Germinal center (tissue), 1 donor: ENCODE measurements around the gene FOXC1.

Experiments used
- DNase-seq: peaks from one replicate; pipeline ENCODE4 v3.0.0; 2012; ENCODE audit warnings: mixed read lengths, low spot score

The FOXC1 gene

DNA sequence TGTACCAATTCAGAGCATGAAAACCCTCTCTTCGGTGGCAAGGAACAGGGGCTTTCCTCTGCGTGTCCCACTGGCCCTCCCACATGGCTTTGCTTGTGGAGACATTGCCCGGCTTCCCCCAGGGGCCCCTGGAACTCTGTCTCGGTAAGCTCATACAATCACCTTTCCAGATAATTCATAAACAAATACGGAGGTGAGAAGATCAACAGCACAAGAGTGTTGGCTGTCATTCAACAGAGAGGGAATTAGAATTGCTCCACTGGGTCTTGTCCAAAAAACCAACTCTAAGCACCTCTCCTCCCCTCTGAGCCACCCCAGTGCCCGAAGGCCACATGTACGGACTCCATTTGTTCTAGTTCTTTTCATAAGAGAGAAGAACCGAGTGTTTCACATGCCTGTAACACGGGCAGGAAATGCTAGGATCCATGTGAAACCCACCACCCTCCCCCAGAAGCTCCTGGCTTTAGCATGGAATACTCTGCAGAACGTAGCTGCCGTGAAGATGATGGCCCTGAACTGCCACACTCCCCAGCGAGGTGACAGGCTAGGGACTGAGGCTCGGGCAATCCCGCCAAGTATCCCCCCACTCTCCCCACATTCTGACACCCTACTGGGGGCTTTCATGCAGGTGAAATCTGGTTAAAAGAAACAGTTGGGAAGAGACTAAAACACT, 24.6 kb upstream of the FOXC1 start:
- no peak for DNase-seq

DNA sequence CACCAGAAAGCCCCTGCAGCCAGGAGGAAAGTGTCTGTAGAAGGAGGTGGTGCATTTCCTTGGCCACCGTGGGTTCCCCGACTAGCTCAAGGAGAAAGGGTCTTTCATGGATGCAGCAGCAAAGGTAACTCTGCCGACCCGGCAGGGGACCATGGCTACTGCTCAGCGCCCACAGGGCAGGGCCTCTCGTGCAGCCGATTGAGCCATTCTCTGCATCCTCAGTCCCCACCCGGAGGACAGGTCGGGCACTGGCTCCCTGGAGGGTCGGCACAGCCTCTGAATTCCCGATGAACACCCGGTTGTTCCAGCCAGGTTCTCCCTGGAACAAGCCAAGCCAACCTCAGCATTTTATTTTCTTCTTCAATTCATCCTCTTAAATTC, 24.1 kb upstream of the FOXC1 start:
- no peak for DNase-seq

DNA sequence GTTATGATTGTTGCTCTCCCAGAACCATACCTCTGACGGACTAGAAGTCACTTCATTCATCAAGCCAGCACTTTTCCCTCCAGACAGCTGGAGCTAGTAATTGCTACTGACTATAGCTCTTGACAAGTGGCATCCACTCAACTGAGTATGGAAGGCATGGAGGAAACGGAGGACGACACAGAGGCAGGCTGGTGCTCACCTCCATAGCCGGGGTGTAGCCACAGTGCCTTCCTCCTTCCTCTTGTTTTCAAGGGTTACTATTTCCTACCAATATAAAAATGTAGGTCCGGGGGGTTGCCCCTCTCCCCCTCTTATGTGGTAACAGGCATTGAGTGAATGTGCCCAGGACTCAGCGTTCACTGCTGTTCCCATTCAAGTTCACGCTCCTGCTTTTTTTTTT, 23.5 kb upstream of the FOXC1 start:
- no peak for DNase-seq

DNA sequence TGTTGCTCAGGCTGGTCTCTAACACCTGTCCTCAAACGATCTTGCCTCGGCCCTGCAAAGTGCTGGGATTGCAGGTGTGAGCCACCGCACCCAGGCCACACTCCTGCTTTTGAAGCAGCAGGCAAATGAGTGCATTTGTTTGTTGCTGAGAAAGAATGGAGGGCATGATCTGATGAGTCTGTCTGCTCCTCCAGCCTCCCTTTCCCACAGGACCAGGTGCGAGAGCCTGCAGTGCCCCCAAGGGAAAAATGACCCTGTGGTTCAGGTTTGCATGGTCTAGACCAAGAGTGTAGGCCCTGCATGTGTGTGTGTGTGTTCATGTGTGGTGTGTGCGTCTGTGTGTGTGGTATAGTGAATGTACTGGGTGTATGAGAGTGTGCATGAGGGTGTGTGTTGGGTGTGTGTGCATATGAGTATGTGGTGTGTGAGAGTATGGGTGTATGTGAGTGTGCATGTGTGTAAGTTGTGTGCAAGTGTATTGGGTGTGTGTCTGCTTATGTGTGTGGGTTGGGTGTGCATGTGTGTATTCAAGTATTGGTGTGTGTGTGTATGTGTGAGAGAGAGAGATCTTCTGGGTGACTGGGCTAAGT, 22.8 kb upstream of the FOXC1 start:
- DNase-seq, result no peak

DNA sequence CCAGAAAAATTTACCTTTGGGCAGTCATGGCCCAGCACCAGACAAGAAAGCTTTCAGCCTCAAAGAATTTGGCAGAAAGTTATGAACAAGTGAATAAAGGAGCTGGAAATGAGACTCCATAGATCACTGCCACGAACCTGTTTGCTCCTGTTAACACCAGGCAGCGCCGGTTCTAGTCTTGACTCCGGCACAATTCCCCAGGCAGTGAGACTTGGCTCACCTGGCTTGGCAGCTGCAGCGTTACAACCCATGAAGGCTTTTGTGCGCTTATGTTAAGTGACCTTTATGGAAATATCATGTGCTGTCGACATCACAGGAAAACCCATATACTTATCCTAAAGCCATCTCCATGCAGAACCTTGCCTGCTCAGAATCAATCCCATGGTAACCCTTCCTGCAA, 22.2 kb upstream of the FOXC1 start:
- no peak for DNase-seq

DNA sequence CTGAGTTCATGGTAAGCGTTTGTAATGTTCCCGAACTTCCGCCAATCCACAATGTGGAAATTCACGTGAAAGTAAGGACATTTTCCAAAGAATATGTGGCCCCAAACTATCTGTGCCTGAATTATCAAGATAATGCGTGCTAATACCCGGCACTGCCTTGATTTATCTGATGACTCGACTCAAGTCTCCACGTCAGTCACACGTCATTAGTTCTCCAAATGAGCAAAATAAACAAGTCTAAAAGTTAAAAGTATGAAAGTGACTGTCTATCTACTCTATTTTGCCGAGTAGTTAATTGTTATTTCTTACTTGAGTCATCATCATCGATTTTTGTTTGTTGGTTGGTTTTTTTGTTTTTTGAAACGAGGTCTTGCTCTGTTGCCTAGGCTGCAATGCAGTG, 21.7 kb upstream of the FOXC1 start:
- no peak for DNase-seq

DNA sequence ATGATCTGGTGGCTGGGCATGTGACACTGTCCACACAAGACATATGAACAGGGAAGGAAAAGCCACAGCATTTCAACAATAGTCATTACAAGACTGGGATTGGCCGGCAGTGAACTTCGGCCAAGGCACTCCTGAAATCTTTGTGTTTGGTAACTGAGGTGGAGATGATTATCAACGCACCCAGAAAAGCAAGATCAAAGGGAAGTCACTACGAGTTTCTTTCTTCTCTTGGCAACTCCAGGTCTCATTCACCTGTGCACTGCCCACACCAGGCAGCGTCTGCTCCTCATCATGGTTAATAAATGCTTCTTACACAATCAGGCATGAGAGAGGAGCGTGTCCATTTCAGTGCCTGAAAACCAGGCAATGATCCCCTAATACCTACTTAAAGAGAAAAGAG, 20.5 kb upstream of the FOXC1 start:
- DNase-seq, result no peak

DNA sequence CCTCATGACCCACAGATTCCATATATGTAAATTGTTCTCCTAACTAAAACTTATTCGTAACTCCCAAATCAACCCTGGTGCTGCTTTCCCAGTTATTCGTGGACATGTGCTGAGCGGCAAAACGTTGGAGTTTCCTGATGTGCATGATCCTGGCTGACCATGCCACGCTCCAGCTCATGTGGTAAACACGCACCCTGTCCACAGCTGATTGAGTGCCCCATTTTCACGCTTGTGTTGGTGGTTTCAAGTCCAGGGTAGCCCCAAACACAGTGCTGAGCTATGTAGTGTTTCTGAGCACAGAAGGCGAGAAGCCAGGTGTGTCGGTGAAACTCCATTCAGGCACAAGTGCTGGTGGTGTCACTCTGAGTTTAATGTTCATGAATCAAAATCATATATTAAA, 19.1 kb upstream of the FOXC1 start:
- DNase-seq, result no peak

DNA sequence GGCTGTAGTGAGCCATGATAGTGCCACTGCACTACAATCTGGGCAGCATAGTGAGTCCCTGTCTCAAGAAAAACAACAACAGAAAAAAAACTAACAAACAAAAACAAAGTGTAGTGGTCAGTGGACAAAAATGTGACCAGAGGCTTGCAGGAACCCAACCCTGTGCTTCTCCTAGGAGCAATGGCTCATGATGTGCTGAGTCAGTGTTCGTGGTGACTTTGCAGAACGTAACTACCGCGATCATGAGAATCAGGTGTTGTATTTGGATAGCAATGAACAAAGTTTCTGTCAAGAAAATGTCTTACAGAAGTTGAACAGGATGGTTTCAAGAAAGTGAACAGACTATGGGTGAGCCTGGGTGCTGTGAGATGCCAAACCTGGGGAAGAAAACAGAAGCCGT, 18.5 kb upstream of the FOXC1 start:
- DNase-seq, result no peak

DNA sequence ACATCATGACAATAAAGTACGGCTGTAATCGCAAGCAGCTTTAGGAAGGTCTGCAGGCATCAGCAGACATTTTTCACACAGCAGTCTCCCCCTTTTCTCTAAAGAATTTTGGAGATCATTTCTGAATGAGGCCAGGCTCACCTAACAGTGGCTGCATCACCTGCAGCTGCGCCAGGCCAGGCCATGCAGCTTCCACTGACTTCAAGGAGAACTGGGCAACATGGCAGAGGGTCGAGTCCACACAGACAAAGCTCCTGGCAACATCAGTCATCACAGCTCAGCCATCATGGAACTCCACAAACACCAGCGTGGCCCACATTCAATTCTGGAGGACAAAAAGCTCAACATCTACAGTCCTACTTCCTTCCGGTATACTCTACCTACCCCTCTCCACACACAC, 17.8 kb upstream of the FOXC1 start:
- no peak for DNase-seq

DNA sequence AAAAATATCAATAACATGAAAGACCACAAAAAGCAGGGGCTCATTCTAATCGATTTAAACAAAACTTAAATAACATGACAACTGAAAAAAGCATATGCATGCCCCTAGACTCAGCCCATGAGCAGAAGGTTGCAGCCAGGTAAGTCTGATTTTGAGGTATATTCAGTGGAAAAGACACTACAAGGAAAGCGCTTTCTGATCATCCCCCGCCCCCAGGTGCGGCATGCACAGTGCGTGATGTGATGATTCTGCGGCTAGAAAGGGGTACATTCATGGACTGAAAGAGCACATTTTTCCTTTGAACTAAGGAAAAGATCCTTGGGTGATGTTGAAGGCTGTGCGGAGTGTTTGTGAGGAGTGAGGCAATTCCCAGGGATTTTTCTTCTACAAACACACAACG, 16.9 kb upstream of the FOXC1 start:
- DNase-seq, result no peak

DNA sequence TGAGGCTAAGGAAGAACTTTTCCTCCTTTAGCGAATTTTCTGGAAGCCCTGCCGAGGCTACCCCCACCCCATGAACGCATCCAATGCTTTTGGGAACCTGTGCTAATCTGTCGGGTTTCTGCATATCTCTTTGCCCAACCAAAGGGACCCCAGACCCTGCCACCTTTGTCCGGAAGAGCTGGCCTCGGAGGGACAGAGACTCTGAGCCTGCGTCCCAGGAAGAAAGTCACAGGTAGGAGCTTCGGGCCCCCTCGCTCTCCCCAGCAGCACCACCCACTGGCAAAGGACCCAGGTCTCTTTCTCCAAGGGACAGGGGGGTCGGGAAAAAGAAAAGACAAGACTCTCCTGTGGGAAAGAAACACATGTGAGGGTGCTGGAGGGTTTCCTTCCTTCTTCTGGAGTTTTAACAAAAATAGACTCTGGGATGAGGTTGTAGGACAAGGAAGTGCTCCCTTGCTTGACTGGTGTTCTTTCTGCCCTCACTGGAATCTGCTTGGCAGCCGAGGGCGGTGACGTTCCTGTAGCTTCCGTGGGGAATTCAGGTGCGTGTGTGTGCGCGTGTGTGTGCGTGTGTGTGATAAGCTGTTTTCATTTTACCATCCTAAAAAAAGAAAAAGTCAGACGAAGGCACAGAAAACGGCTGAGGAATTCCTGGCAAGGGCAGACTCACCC, 16.3 kb upstream of the FOXC1 start:
- DNase-seq, result no peak

DNA sequence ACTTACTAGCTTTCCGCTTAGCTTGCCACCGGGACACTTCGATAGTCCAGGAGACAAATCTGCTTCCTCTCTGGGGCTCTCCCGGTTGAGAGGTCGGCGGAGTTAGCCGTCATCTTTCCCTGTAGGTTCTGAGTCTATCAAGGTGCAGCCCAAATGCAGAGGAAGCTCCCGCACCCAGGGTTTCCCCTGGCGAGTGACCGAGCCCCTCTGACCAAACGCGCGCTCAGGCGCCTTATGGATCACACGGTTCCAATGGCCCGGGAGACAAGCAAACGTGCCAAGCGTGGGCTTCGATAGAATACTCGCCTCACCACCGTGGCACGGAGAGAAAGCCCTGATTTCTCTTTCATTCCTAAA, 15.8 kb upstream of the FOXC1 start:
- DNase-seq, result no peak

DNA sequence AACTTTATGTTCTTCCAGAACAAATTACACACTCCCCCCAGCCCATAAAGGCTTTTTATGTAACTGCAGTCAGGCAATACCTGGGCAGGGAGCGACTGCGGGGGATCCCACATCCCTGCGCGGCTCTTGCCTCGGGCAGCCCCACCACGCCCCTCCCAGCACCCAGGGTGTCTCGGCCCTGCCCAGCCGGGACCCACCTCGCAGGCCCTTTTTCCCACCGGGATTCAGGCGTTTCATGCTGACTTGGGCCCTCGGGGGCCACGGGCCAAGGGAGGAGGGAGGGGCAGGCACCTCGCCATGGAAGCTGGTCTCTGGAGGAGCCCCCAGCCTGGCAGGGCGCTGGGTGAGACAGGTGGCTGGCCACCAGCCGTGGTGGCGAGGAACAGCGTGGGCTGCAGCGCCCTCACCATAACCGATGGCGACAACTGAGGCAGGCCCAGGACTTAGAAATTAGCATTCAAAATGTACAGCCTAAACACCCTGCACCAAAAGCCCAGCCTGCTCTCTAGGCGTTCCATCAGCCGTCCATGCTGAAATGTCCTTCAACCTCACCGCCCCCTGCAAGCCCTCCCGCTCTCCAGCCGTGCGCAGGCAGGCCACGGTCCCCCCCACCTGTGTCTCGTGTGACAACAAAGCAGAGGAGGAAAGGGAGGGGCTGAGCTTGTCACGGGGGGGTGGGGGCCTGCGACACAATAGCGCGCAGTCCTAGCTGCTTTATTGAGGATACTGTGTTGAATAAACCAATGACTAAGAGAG, 15.1 kb upstream of the FOXC1 start:
- DNase-seq, result no peak

DNA sequence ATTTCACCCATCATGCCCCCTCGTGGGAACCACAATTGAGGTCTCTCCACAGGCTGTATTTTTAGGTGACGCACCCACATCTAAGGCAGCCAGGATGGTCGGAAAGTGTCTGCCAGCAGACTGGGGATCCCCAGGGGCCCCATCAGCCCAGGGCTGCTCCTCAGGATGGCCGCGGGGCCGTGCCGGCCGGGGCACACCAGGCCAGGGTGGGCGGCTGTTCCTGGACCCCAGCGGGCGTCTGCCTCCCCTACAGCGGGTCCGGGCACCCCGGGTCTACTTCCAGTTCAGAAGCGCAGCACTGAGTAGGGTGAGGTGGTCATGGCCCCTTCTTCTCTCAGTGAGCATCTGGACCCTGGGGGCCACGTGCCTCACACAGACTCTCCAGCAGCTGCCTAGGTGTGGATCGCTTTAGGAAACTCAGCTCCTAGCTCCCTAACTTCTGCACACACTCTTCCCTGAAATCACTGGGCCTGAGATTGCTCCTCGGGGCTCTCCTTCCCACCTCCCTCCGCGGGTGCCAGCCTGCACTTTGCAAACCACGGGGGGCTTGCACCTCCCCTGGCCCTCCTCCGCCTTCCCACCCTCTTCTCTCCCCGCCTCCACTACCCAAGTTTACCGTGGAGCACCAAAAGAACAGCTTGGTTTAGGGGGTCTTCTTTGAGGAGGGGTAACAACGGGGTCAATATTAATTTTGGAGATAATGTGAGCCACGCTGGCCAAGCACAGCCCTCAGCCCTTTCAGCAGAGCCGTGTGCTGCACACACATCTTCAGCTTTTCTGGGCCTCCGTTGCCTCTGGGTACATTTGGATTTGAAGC, 14.2 kb upstream of the FOXC1 start:
- no peak for DNase-seq

DNA sequence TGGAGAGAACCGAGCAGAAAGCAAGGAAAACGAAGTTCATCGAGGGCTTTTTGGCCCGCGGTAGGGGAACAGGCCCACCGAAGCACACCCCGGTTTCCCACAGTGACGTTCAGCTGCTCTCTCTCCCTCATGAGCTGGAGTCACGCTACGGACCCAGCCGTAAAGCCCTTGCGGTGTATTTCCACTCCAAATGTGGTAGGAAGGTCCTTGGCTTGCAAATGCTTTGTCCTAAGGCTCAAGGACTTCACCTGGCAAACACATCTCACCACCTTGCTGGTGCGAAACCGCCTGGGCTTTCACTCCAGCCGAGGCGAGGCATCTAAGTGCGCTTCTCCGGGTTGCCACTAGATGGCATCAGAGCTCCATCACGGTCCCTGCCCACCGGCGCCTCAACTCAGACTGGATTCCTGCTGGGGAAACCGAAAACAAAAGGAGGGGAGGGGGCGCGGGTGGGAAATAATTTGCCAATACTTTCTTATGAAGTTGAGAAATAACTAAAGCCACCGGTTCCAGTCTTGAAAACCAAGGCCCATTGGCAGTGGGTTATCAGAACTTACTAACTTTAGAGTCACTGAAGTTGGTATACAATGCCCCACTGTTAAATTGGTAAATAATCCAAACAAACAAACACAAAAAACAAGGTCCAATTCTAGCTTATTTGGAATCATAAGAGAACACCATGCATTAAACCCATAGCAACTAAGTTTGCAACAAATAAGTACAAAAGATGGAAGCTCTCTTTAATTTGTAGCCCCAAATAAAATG, 13.4 kb upstream of the FOXC1 start:
- peak; percentile 68 for DNase-seq

DNA sequence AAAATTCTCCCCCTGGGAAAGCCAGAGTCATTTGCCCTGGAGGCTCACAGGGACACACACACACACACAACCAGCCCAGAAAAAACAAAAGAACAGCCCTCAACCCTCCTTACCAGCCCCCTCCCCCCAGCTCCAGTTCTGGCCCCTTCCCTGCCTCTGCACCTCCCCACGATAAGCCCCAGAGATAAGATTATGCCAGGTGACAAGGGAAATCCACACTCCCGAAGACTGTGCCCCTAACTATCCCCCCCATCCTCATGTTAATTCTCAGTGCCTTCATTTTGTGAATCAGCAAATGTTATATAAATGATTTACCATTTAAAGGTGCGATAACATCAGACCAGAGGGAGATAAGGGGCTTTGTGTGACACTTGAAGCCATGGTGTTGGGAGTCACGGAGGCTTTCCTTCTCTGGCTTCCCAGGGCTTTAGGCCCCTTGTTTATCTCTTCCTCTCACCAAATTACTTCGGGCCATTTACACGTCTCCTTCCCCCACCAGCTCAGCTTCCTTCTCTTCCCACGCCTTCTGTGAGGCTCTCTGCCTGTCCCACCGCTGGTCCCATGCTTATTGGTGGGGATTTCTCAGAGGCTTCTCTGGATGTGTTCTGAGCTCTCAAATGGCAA, 12.5 kb upstream of the FOXC1 start:
- no peak for DNase-seq

DNA sequence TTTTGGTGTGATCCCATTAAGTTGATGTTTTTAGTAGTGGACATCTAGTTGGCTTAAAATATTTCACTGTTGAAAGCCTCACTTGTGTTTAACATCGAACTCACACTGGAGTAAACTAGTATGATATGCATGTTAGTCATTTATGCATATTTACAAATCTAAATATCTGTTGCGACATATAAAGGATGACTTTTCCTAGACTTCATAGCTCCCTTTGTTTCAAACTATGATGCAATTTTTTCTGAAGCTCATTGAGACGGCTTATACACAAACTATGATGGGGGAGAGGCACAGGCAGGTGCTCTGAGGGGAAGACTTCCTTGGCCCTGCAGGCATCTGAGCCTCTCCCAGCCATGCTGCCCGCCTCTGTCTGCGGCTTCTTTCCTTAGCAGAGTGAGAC, 11.8 kb upstream of the FOXC1 start:
- no peak for DNase-seq

DNA sequence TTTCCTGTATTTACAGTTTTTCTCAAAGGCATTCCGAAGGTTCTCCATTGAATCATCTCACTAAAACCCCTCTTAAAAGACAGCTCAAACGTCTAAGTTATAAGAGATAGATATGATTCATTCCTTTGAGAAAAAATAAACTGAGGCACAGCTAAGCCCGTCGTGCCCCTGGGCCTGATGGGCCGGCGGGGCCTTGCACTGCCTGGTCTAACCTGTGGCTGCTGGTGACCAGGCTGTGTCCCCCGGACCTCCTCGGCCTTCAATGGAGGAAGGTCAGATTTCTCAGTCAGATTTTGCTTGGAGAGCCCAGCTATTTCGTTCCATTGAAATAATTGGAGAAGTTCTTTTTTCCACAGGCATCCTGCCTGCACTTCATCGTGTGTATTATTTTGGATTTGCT, 11.3 kb upstream of the FOXC1 start:
- DNase-seq, result no peak

DNA sequence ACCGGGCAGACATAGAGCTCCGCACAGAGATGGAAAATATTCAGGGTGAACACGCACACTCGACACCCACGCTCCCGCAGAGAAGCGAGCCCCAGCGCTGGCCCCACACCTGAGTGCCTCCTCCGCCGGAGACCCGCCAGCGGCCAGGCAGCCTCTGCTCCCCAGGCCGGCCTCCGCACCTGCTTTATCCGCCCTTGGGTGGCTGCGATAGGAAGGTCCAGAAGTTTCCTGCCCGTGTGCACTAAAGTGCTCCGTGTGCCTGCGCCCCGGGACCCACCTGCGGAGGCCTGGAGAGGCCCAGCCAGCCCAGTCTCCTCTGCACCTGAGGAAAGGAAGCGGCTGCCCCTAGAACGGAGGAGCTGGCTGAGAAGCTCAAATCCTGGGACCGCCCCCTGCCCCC, 10.8 kb upstream of the FOXC1 start:
- DNase-seq, result no peak

DNA sequence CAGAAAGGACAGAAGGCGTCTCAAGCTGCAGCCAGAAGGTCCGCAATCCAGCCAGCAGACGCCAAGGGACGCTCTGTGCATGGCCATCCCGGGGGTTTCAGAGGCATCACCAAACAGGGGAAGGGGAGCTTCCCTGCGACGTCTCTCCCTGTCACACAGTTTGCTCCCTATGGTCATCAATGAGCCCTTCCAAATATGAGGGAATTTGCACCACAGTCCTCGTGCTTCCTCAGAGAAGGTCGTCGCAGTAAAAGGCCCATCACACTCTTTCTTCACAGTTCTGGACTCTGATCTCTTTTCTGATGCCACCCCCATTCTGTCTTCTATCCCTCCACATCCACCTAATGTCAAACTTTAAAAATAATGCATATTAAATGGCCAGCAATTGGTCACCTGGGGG, 10.2 kb upstream of the FOXC1 start:
- no peak for DNase-seq
